Natural killer cell treated with Interleukin-12 subunit alpha and Interleukin-12 subunit beta and Interleukin-15 and Interleukin-18, amount 100 ng/mL, for 72 hours (primary cell): ENCODE data around the gene FOXC2. TPM values are rescaled to one million over a fixed set of nuclear protein-coding genes. Genes with fewer than 3 reads are reported as not detected.
"Not testable (repeated sequence)": the region's sequence is repeated elsewhere in the genome, so short reads cannot be mapped to it uniquely, and the experiment has no call there.

Source experiments
- ATAC-seq, 2 donors: fragments of 150-1000 bp; cut with Tn5 transposase in 1 of 2; sonication (Bioruptor Pico), chemical (Tn5 transposase) in 1 of 2; 2 replicates each; pipeline ENCODE4 v1.10.0; 2021
- DNase-seq: peaks from one replicate; pipeline ENCODE4 v3.0.0; 2022; ENCODE audit warnings: low spot score
- H3K27ac Mint-ChIP-seq, 2 donors: 1 replicate in 1 of 2; 2 replicates in 1 of 2; pipeline ENCODE4 v1.8.0; 2022; ENCODE audit warnings: mixed read lengths in 2 of 2, mild to moderate bottlenecking in 1 of 2, moderate library complexity in 1 of 2
- H3K27me3 Mint-ChIP-seq, 2 donors: 1 replicate in 1 of 2; 2 replicates in 1 of 2; pipeline ENCODE4 v1.8.0; 2022; ENCODE audit warnings: mixed read lengths in 2 of 2
- H3K36me3 Mint-ChIP-seq: one replicate; pipeline ENCODE4 v1.8.0; 2022; ENCODE audit warnings: mixed read lengths
- H3K4me1 Mint-ChIP-seq, 2 donors: 1 replicate in 1 of 2; 2 replicates in 1 of 2; pipeline ENCODE4 v1.8.0; 2022; ENCODE audit warnings: low read depth in 2 of 2, mixed read lengths in 2 of 2, mild to moderate bottlenecking in 1 of 2
- H3K4me3 Mint-ChIP-seq: one replicate; pipeline ENCODE4 v1.8.0; 2022; ENCODE audit warnings: mixed read lengths
- H3K9me3 Mint-ChIP-seq: 2 replicates; pipeline ENCODE4 v1.8.0; 2022; ENCODE audit warnings: mixed read lengths
- total RNA-seq, 2 donors: library from RNA; stranded (reverse); gene quantifications; one replicate each; pipeline ENCODE4 v1.2.3, GENCODE V29; 2022

FOXC2 gene
- total RNA-seq, 2 donors from 2014 or later: not detected

- Mint-ChIP-seq H3K27ac (no peak overlapping the region), H3K4me3 (no peak overlapping the region), H3K4me1 (no peaks in the 10 kb centered on the region), H3K27me3 (peaks cover 10 to 11% of the 10 kb centered on the region in 2 donors), H3K36me3 (no peaks in the 10 kb centered on the region), H3K9me3 (no peaks in the 10 kb centered on the region)
- no peak for ATAC-seq
- no peak for DNase-seq
These were observed 20.9 kb downstream of the FOXC2 start for GRCh38 chr16:86587487-86587886.

- peaks cover 11 to 12% of the 10 kb centered on the region in 2 donors for H3K27me3 Mint-ChIP-seq
- ATAC-seq, H3K9me3 Mint-ChIP-seq, H3K4me1 Mint-ChIP-seq, DNase-seq, H3K36me3 Mint-ChIP-seq, H3K27ac Mint-ChIP-seq, H3K4me3 Mint-ChIP-seq: not testable (repeated sequence)
These were observed 21.3 kb downstream of the FOXC2 start for GRCh38 chr16:86587955-86588354.

GRCh38 chr16:86590501-86591144 is 24.0 kb downstream of the FOXC2 start:
- no peak for ATAC-seq
- no peak overlapping the region for H3K4me3 Mint-ChIP-seq
- peaks cover 16 to 23% of the 10 kb centered on the region in 2 donors for H3K27me3 Mint-ChIP-seq
- no peaks in the 10 kb centered on the region for H3K4me1 Mint-ChIP-seq
- no peak overlapping the region for H3K27ac Mint-ChIP-seq
- no peaks in the 10 kb centered on the region for H3K36me3 Mint-ChIP-seq
- no peak for DNase-seq
- H3K9me3 Mint-ChIP-seq: no peaks in the 10 kb centered on the region

GRCh38 chr16:86591270-86591669 is 24.6 kb downstream of the FOXC2 start:
- Mint-ChIP-seq H3K27ac (no peak overlapping the region), H3K27me3 (peaks cover 16 to 23% of the 10 kb centered on the region in 2 donors), H3K4me1 (no peaks in the 10 kb centered on the region), H3K36me3 (no peaks in the 10 kb centered on the region), H3K4me3 (no peak overlapping the region), H3K9me3 (no peaks in the 10 kb centered on the region)
- DNase-seq (no peak), ATAC-seq (no peak)

GRCh38 chr16:86593913-86594620 is 27.4 kb downstream of the FOXC2 start:
- H3K9me3 Mint-ChIP-seq: no peaks in the 10 kb centered on the region
- peaks cover 24 to 35% of the 10 kb centered on the region in 2 donors for H3K27me3 Mint-ChIP-seq
- H3K4me1 Mint-ChIP-seq: no peaks in the 10 kb centered on the region
- H3K27ac Mint-ChIP-seq: no peak overlapping the region
- no peaks in the 10 kb centered on the region for H3K36me3 Mint-ChIP-seq
- no peak for DNase-seq
- no peak for ATAC-seq
- no peak overlapping the region for H3K4me3 Mint-ChIP-seq

GRCh38 chr16:86594721-86595120 is 28.1 kb downstream of the FOXC2 start:
- no peaks in the 10 kb centered on the region for H3K4me1 Mint-ChIP-seq
- peaks cover 27 to 40% of the 10 kb centered on the region in 2 donors for H3K27me3 Mint-ChIP-seq
- no peaks in the 10 kb centered on the region for H3K9me3 Mint-ChIP-seq
- H3K36me3 Mint-ChIP-seq: no peaks in the 10 kb centered on the region
- ATAC-seq (no peak), DNase-seq (no peak)
- H3K27ac Mint-ChIP-seq: no peak overlapping the region
- H3K4me3 Mint-ChIP-seq: no peak overlapping the region

- peaks cover 28 to 49% of the 10 kb centered on the region in 2 donors for H3K27me3 Mint-ChIP-seq
- H3K4me1 Mint-ChIP-seq: no peaks in the 10 kb centered on the region
- H3K4me3 Mint-ChIP-seq: no peak overlapping the region
- H3K9me3 Mint-ChIP-seq: no peaks in the 10 kb centered on the region
- no peak for DNase-seq
- ATAC-seq: no peak
- H3K36me3 Mint-ChIP-seq: no peaks in the 10 kb centered on the region
- H3K27ac Mint-ChIP-seq: no peak overlapping the region
These were observed 29.5 kb downstream of the FOXC2 start for GRCh38 chr16:86595983-86596605.

- ATAC-seq: no peak
- Mint-ChIP-seq H3K9me3 (no peaks in the 10 kb centered on the region), H3K36me3 (no peaks in the 10 kb centered on the region), H3K4me3 (no peak overlapping the region), H3K27ac (no peak overlapping the region), H3K27me3 (peaks cover 31 to 47% of the 10 kb centered on the region in 2 donors), H3K4me1 (no peaks in the 10 kb centered on the region)
- no peak for DNase-seq
These were observed 30.7 kb downstream of the FOXC2 start for GRCh38 chr16:86597126-86597879.

- Mint-ChIP-seq H3K9me3 (no peaks in the 10 kb centered on the region), H3K27ac (no peak overlapping the region), H3K4me3 (no peak overlapping the region), H3K36me3 (no peaks in the 10 kb centered on the region), H3K27me3 (peaks cover 28 to 44% of the 10 kb centered on the region in 2 donors), H3K4me1 (no peaks in the 10 kb centered on the region)
- DNase-seq: no peak
- ATAC-seq: no peak
These were observed 31.4 kb downstream of the FOXC2 start for GRCh38 chr16:86597880-86598606.

GRCh38 chr16:86598607-86599565 is 32.3 kb downstream of the FOXC2 start:
- Mint-ChIP-seq H3K4me1 (no peaks in the 10 kb centered on the region), H3K27me3 (peaks cover 23 to 35% of the 10 kb centered on the region in 2 donors), H3K36me3 (no peaks in the 10 kb centered on the region), H3K4me3 (no peak overlapping the region), H3K9me3 (no peaks in the 10 kb centered on the region), H3K27ac (no peak overlapping the region)
- DNase-seq: no peak
- no peak for ATAC-seq

GRCh38 chr16:86601356-86601755 is 34.7 kb downstream of the FOXC2 start:
- Mint-ChIP-seq H3K27ac (no peak overlapping the region), H3K27me3 (peaks cover 19 to 34% of the 10 kb centered on the region in 2 donors), H3K36me3 (no peaks in the 10 kb centered on the region), H3K9me3 (no peaks in the 10 kb centered on the region), H3K4me3 (no peak overlapping the region), H3K4me1 (peaks cover 6 to 11% of the 10 kb centered on the region in 2 donors)
- DNase-seq (no peak), ATAC-seq (no peak)

- H3K27ac Mint-ChIP-seq: no peak overlapping the region
These were observed 35.9 kb downstream of the FOXC2 start for GRCh38 chr16:86602521-86602920.

More at GRCh38 chr16:86602521-86602920, 35.9 kb downstream of the FOXC2 start:
- Mint-ChIP-seq H3K4me3 (no peak overlapping the region), H3K36me3 (no peaks in the 10 kb centered on the region), H3K9me3 (no peaks in the 10 kb centered on the region), H3K4me1 (peaks cover 6 to 11% of the 10 kb centered on the region in 2 donors), H3K27me3 (peaks cover 24 to 34% of the 10 kb centered on the region in 2 donors)
- ATAC-seq (no peak), DNase-seq (no peak)
